Measurements from ENCODE around the gene OTULINL.

OTULINL gene

DNA sequence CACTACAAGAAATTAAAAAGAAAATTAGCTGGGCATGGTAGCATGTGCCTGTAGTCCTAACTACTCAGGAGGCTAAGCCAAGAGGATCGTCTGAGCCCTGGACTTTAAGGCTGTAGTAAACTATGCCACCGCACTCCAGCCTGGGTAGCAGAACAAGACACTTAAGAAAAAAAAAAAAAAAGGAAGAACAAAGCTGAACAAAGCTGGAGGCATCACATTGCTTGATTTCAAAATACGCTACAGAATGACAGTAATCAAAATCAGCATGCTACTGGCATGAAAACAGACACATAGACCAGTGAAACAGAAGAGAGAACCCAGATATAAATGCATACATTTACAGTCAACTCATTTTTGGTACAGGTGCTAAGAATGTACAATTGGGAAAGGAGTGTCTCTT is 68.5 kb downstream of the OTULINL start:
- TF ChIP-seq EZH2phosphoT487 (IDR thresholded peaks at IDR 0.05; ENCODE audit: borderline replicate concordance), result no peak
- TF ChIP-seq, protein P1, sequence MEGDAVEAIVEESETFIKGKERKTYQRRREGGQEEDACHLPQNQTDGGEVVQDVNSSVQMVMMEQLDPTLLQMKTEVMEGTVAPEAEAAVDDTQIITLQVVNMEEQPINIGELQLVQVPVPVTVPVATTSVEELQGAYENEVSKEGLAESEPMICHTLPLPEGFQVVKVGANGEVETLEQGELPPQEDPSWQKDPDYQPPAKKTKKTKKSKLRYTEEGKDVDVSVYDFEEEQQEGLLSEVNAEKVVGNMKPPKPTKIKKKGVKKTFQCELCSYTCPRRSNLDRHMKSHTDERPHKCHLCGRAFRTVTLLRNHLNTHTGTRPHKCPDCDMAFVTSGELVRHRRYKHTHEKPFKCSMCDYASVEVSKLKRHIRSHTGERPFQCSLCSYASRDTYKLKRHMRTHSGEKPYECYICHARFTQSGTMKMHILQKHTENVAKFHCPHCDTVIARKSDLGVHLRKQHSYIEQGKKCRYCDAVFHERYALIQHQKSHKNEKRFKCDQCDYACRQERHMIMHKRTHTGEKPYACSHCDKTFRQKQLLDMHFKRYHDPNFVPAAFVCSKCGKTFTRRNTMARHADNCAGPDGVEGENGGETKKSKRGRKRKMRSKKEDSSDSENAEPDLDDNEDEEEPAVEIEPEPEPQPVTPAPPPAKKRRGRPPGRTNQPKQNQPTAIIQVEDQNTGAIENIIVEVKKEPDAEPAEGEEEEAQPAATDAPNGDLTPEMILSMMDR (conservative IDR thresholded peaks at IDR 0.05; ENCODE audit: low read length), result no peak
- Histone ChIP-seq H3K4me2 (ENCODE audit: low read depth, low read length, poor library complexity, severe bottlenecking) (no peak overlapping the region), H3K4me3 (ENCODE audit: low read length, poor library complexity, severe bottlenecking) (no peak overlapping the region), H2AFZ (ENCODE audit: low read length) (no peak overlapping the region), H3K9me3 (ENCODE audit: insufficient read depth, low read depth, low read length) (no peaks in the 10 kb centered on the region), H3F3A (ENCODE audit: low read depth) (no peaks in the 10 kb centered on the region), H3K9me2 (replicated peaks; ENCODE audit: low read depth, low read length) (no peaks in the 10 kb centered on the region), H3K79me2 (ENCODE audit: insufficient read depth, low read length) (no peaks in the 10 kb centered on the region), H3K36me3 (ENCODE audit: insufficient read depth, low read length) (no peaks in the 10 kb centered on the region), H3K9ac (ENCODE audit: low read depth, low read length, poor library complexity, severe bottlenecking) (no peak overlapping the region), H3K27me3 (ENCODE audit: insufficient read depth, low read length, poor library complexity, severe bottlenecking) (no peaks in the 10 kb centered on the region), H3K4me1 (ENCODE audit: insufficient read depth, low read length, poor library complexity, severe bottlenecking) (no peaks in the 10 kb centered on the region), H4K20me1 (ENCODE audit: insufficient read depth, low read length, poor library complexity, severe bottlenecking) (no peaks in the 10 kb centered on the region)

- no peaks in the 10 kb centered on the region for H4K20me1 ChIP-seq (ENCODE audit: insufficient read depth, low read length, poor library complexity, severe bottlenecking)
- no peaks in the 10 kb centered on the region for H3K9me3 ChIP-seq (ENCODE audit: insufficient read depth, low read depth, low read length)
- no peaks in the 10 kb centered on the region for H3K9me2 ChIP-seq (replicated peaks; ENCODE audit: low read depth, low read length)
- H3K4me2 ChIP-seq (ENCODE audit: low read depth, low read length, poor library complexity, severe bottlenecking), result no peak overlapping the region
- H3K4me1 ChIP-seq (ENCODE audit: insufficient read depth, low read length, poor library complexity, severe bottlenecking), result peaks cover 6% of the 10 kb centered on the region
- TF ChIP-seq, protein P1 (conservative IDR thresholded peaks at IDR 0.05; ENCODE audit: low read length), result no peak
- no peak for TF ChIP-seq EZH2phosphoT487 (IDR thresholded peaks at IDR 0.05; ENCODE audit: borderline replicate concordance)
- H3F3A ChIP-seq (ENCODE audit: low read depth), result no peaks in the 10 kb centered on the region
- H3K79me2 ChIP-seq (ENCODE audit: insufficient read depth, low read length), result no peaks in the 10 kb centered on the region
- no peaks in the 10 kb centered on the region for H3K36me3 ChIP-seq (ENCODE audit: insufficient read depth, low read length)
- no peak overlapping the region for H3K4me3 ChIP-seq (ENCODE audit: low read length, poor library complexity, severe bottlenecking)
- H2AFZ ChIP-seq (ENCODE audit: low read length), result no peak overlapping the region
- no peak overlapping the region for H3K9ac ChIP-seq (ENCODE audit: low read depth, low read length, poor library complexity, severe bottlenecking)
- H3K27me3 ChIP-seq (ENCODE audit: insufficient read depth, low read length, poor library complexity, severe bottlenecking), result no peaks in the 10 kb centered on the region
Measured at GRCh38 chr5:14655146-14655741, 73.7 kb downstream of the OTULINL start.

- Histone ChIP-seq H3K9me2 (replicated peaks; ENCODE audit: low read depth, low read length) (no peaks in the 10 kb centered on the region), H3K4me3 (ENCODE audit: low read length, poor library complexity, severe bottlenecking) (no peak overlapping the region)
Measured at GRCh38 chr5:14656898-14657297, 75.3 kb downstream of the OTULINL start.

More at GRCh38 chr5:14656898-14657297, 75.3 kb downstream of the OTULINL start:
- no peak overlapping the region for H2AFZ ChIP-seq (ENCODE audit: low read length)
- H3K79me2 ChIP-seq (ENCODE audit: insufficient read depth, low read length), result no peaks in the 10 kb centered on the region
- no peaks in the 10 kb centered on the region for H3K27me3 ChIP-seq (ENCODE audit: insufficient read depth, low read length, poor library complexity, severe bottlenecking)
- TF ChIP-seq EZH2phosphoT487 (IDR thresholded peaks at IDR 0.05; ENCODE audit: borderline replicate concordance), result no peak
- TF ChIP-seq, protein P1 (conservative IDR thresholded peaks at IDR 0.05; ENCODE audit: low read length), result no peak
- H3K9ac ChIP-seq (ENCODE audit: low read depth, low read length, poor library complexity, severe bottlenecking), result no peak overlapping the region
- no peaks in the 10 kb centered on the region for H3K9me3 ChIP-seq (ENCODE audit: insufficient read depth, low read depth, low read length)
- H3K4me2 ChIP-seq (ENCODE audit: low read depth, low read length, poor library complexity, severe bottlenecking), result no peak overlapping the region
- no peaks in the 10 kb centered on the region for H3K36me3 ChIP-seq (ENCODE audit: insufficient read depth, low read length)
- peaks cover 16% of the 10 kb centered on the region for H3K4me1 ChIP-seq (ENCODE audit: insufficient read depth, low read length, poor library complexity, severe bottlenecking)
- H4K20me1 ChIP-seq (ENCODE audit: insufficient read depth, low read length, poor library complexity, severe bottlenecking), result no peaks in the 10 kb centered on the region
- no peaks in the 10 kb centered on the region for H3F3A ChIP-seq (ENCODE audit: low read depth)

Data from Loucy (cell line).